ENCODE results near the gene GABRB2. TPM values are rescaled to one million over a fixed set of nuclear protein-coding genes. Genes with fewer than 3 reads are reported as not detected.

Gene GABRB2
- total RNA-seq, 1 donor: under 0.01 TPM

GRCh38 chr5:161498531-161498930 lies 48.0 kb downstream of the GABRB2 start:
- H3K4me3 ChIP-seq (ENCODE audit: low read depth, low read length): no peak overlapping the region
- DNase-seq (ENCODE audit: low read depth): no peak
- TF ChIP-seq CTCF (IDR thresholded peaks at IDR 0.05; ENCODE audit: insufficient read depth, low read depth, low read length): no peak

DNA sequence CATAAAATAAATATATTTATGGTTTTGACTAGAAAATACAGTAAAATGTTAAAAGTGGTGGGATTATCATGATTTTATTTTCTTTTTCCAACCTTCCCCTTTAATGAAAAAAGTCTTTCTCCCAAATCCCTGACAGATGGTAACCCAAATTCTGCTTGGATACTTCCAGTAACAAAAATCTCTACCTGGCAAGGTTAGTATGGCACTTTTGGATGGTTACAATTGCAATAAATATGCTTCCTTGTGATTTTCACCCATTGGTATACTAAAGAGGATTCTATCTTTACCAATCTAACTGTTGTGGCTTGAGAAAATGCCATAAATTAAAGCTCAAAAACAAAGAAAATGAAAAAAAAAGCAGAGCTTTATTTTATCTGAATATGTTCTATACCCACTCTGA lies 62.8 kb downstream of the GABRB2 start:
- TF ChIP-seq CTCF (IDR thresholded peaks at IDR 0.05; ENCODE audit: insufficient read depth, low read depth, low read length): no peak
- no peak overlapping the region for H3K4me3 ChIP-seq (ENCODE audit: low read depth, low read length)
- no peak for DNase-seq (ENCODE audit: low read depth)

GRCh38 chr5:161481922-161482321 lies 64.6 kb downstream of the GABRB2 start:
- no peak for DNase-seq (ENCODE audit: low read depth)
- no peak overlapping the region for H3K4me3 ChIP-seq (ENCODE audit: low read depth, low read length)
- TF ChIP-seq CTCF (IDR thresholded peaks at IDR 0.05; ENCODE audit: insufficient read depth, low read depth, low read length): no peak

DNA sequence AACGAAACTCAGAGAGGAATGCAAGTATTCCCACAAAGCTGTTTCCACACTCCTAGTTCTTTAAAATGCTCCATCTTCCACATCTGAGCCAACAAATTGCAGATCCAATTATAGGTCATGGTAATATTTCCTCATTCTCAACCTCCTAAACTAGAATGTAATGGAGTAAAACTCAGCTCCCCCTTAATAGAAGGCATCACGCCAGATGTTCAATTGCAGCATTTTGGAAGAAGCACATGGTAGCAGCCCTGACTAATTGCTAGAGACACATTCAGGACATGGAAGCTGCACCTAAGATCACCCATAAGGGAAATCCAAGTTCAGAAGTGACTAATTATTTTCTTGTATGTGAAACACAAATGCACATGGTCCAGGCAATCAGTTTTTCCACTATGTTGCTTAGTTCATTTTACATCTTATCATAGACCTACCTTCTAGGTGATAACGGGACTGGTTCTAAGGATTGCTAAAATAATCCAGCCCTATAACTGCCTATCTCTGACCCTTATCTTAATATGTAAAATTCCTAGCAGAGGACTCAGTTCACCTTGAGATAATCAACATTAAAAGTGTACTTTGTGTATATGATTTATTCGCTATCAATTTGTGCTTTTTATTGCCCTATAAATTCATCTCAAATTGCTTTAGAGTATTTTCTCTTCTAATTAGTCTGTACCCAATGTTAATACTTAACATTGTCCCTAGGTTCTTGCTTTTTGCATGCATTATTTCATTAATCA lies 75.1 kb downstream of the GABRB2 start:
- H3K4me3 ChIP-seq (ENCODE audit: low read depth, low read length): no peak overlapping the region
- TF ChIP-seq CTCF (IDR thresholded peaks at IDR 0.05; ENCODE audit: insufficient read depth, low read depth, low read length): no peak
- DNase-seq (ENCODE audit: low read depth): no peak

- TF ChIP-seq CTCF (IDR thresholded peaks at IDR 0.05; ENCODE audit: insufficient read depth, low read depth, low read length): no peak
- no peak for DNase-seq (ENCODE audit: low read depth)
These were observed 78.8 kb downstream of the GABRB2 start for GRCh38 chr5:161467703-161468102.

GRCh38 chr5:161460741-161461140 lies 85.8 kb downstream of the GABRB2 start:
- no peak for DNase-seq (ENCODE audit: low read depth)

More at GRCh38 chr5:161467703-161468102, 78.8 kb downstream of the GABRB2 start:
- H3K4me3 ChIP-seq (ENCODE audit: low read depth, low read length): no peak overlapping the region

More at GRCh38 chr5:161460741-161461140, 85.8 kb downstream of the GABRB2 start:
- no peak overlapping the region for H3K4me3 ChIP-seq (ENCODE audit: low read depth, low read length)
- no peak for TF ChIP-seq CTCF (IDR thresholded peaks at IDR 0.05; ENCODE audit: insufficient read depth, low read depth, low read length)
